Measurements from ENCODE around the gene UACA. TPM values are rescaled to one million over a fixed set of nuclear protein-coding genes. Genes with fewer than 3 reads are reported as not detected.
"Not testable (repeated sequence)": the region's sequence is repeated elsewhere in the genome, so short reads cannot be mapped to it uniquely, and the experiment has no call there.

The UACA gene
- total RNA-seq, 1 donor from 2014 or later: 100 TPM

GRCh38 chr15:70753101-70753829, 10.1 kb downstream of the UACA start:
- peaks cover 24 to 47% (median 44%) of the 10 kb centered on the region in 3 donors for H3K4me1 ChIP-seq (ENCODE audit: control insufficient read depth in 3 of 3, insufficient read depth in 3 of 3, low read length in 3 of 3)
- H3K9ac ChIP-seq (ENCODE audit: low read depth in 1 of 3, low read length in 3 of 3): no peak overlapping the region
- H3K9me3 ChIP-seq (ENCODE audit: control insufficient read depth in 3 of 3, low read length in 3 of 3): no peaks in the 10 kb centered on the region
- no peaks in the 10 kb centered on the region for H3K27me3 ChIP-seq (ENCODE audit: control insufficient read depth in 3 of 3, insufficient read depth in 3 of 3, low read length in 3 of 3)
- peak overlapping the region; percentile 5 for H3K27ac ChIP-seq (ENCODE audit: low read depth, low read length)
- no peaks in the 10 kb centered on the region for H3K36me3 ChIP-seq (ENCODE audit: control insufficient read depth in 3 of 3, insufficient read depth in 3 of 3, low read length in 3 of 3)
- H3K4me3 ChIP-seq (ENCODE audit: low read length in 3 of 3): no peak overlapping the region

- no peaks in the 10 kb centered on the region for H3K27me3 ChIP-seq (ENCODE audit: control insufficient read depth in 3 of 3, insufficient read depth in 3 of 3, low read length in 3 of 3)
- H3K27ac ChIP-seq (ENCODE audit: low read depth, low read length): peak overlapping the region; percentile 5
- peaks cover 24 to 42% (median 40%) of the 10 kb centered on the region in 3 donors for H3K4me1 ChIP-seq (ENCODE audit: control insufficient read depth in 3 of 3, insufficient read depth in 3 of 3, low read length in 3 of 3)
- no peak overlapping the region for H3K9ac ChIP-seq (ENCODE audit: low read depth in 1 of 3, low read length in 3 of 3)
- no peak overlapping the region for H3K4me3 ChIP-seq (ENCODE audit: low read length in 3 of 3)
- no peaks in the 10 kb centered on the region for H3K36me3 ChIP-seq (ENCODE audit: control insufficient read depth in 3 of 3, insufficient read depth in 3 of 3, low read length in 3 of 3)
- H3K9me3 ChIP-seq (ENCODE audit: control insufficient read depth in 3 of 3, low read length in 3 of 3): no peaks in the 10 kb centered on the region
Observed at GRCh38 chr15:70752193-70752635, 11.1 kb downstream of the UACA start.

- no peaks in the 10 kb centered on the region for H3K27me3 ChIP-seq (ENCODE audit: control insufficient read depth in 3 of 3, insufficient read depth in 3 of 3, low read length in 3 of 3)
- H3K4me3 ChIP-seq (ENCODE audit: low read length in 3 of 3): no peak overlapping the region
- H3K36me3 ChIP-seq (ENCODE audit: control insufficient read depth in 3 of 3, insufficient read depth in 3 of 3, low read length in 3 of 3): no peaks in the 10 kb centered on the region
- peaks cover 24 to 42% (median 40%) of the 10 kb centered on the region in 3 donors for H3K4me1 ChIP-seq (ENCODE audit: control insufficient read depth in 3 of 3, insufficient read depth in 3 of 3, low read length in 3 of 3)
- H3K27ac ChIP-seq (ENCODE audit: low read depth, low read length): peak overlapping the region; percentile 36
- no peak overlapping the region for H3K9ac ChIP-seq (ENCODE audit: low read depth in 1 of 3, low read length in 3 of 3)
- H3K9me3 ChIP-seq (ENCODE audit: control insufficient read depth in 3 of 3, low read length in 3 of 3): no peaks in the 10 kb centered on the region
Observed at GRCh38 chr15:70750203-70750869, 13.0 kb downstream of the UACA start.

- H3K27ac ChIP-seq (ENCODE audit: low read depth, low read length): no peak overlapping the region
- peak overlapping the region in 1 of 3 donors; percentile 47 for H3K9ac ChIP-seq (ENCODE audit: low read depth in 1 of 3, low read length in 3 of 3)
- H3K9me3 ChIP-seq (ENCODE audit: control insufficient read depth in 3 of 3, low read length in 3 of 3): no peaks in the 10 kb centered on the region
- no peaks in the 10 kb centered on the region for H3K27me3 ChIP-seq (ENCODE audit: control insufficient read depth in 3 of 3, insufficient read depth in 3 of 3, low read length in 3 of 3)
- H3K4me3 ChIP-seq (ENCODE audit: low read length in 3 of 3): peak overlapping the region; percentile 7 to 35 (median 11)
- no peaks in the 10 kb centered on the region for H3K36me3 ChIP-seq (ENCODE audit: control insufficient read depth in 3 of 3, insufficient read depth in 3 of 3, low read length in 3 of 3)
- peaks cover 22 to 46% (median 41%) of the 10 kb centered on the region in 3 donors for H3K4me1 ChIP-seq (ENCODE audit: control insufficient read depth in 3 of 3, insufficient read depth in 3 of 3, low read length in 3 of 3)
Observed at GRCh38 chr15:70748281-70748747, 15.0 kb downstream of the UACA start.

GRCh38 chr15:70746598-70746997, 16.8 kb downstream of the UACA start:
- not testable (repeated sequence) for H3K27me3 ChIP-seq (ENCODE audit: control insufficient read depth in 3 of 3, insufficient read depth in 3 of 3, low read length in 3 of 3); H3K36me3 ChIP-seq (ENCODE audit: control insufficient read depth in 3 of 3, insufficient read depth in 3 of 3, low read length in 3 of 3)
- H3K4me1 ChIP-seq (ENCODE audit: control insufficient read depth in 3 of 3, insufficient read depth in 3 of 3, low read length in 3 of 3): peaks cover 34 to 48% (median 39%) of the 10 kb centered on the region in 3 donors

GRCh38 chr15:70742928-70743327, 20.4 kb downstream of the UACA start:
- H3K9me3 ChIP-seq (ENCODE audit: control insufficient read depth in 3 of 3, low read length in 3 of 3): no peaks in the 10 kb centered on the region
- peak overlapping the region; percentile 77 to 84 (median 80) for H3K9ac ChIP-seq (ENCODE audit: low read depth in 1 of 3, low read length in 3 of 3)
- peaks cover 27 to 36% (median 30%) of the 10 kb centered on the region in 3 donors for H3K4me1 ChIP-seq (ENCODE audit: control insufficient read depth in 3 of 3, insufficient read depth in 3 of 3, low read length in 3 of 3)
- peak overlapping the region; percentile 91 for H3K27ac ChIP-seq (ENCODE audit: low read depth, low read length)
- H3K27me3 ChIP-seq (ENCODE audit: control insufficient read depth in 3 of 3, insufficient read depth in 3 of 3, low read length in 3 of 3): no peaks in the 10 kb centered on the region
- no peaks in the 10 kb centered on the region for H3K36me3 ChIP-seq (ENCODE audit: control insufficient read depth in 3 of 3, insufficient read depth in 3 of 3, low read length in 3 of 3)
- H3K4me3 ChIP-seq (ENCODE audit: low read length in 3 of 3): peak overlapping the region; percentile 0 to 84 (median 24)

More at GRCh38 chr15:70746598-70746997, 16.8 kb downstream of the UACA start:
- H3K27ac ChIP-seq (ENCODE audit: low read depth, low read length); H3K4me3 ChIP-seq (ENCODE audit: low read length in 3 of 3); H3K9me3 ChIP-seq (ENCODE audit: control insufficient read depth in 3 of 3, low read length in 3 of 3); H3K9ac ChIP-seq (ENCODE audit: low read depth in 1 of 3, low read length in 3 of 3): not testable (repeated sequence)

GRCh38 chr15:70741677-70742293, 21.6 kb downstream of the UACA start:
- peak overlapping the region; percentile 54 for H3K27ac ChIP-seq (ENCODE audit: low read depth, low read length)
- peak overlapping the region in 1 of 3 donors; percentile 30 for H3K9ac ChIP-seq (ENCODE audit: low read depth in 1 of 3, low read length in 3 of 3)
- H3K9me3 ChIP-seq (ENCODE audit: control insufficient read depth in 3 of 3, low read length in 3 of 3): no peaks in the 10 kb centered on the region
- H3K27me3 ChIP-seq (ENCODE audit: control insufficient read depth in 3 of 3, insufficient read depth in 3 of 3, low read length in 3 of 3): no peaks in the 10 kb centered on the region
- H3K36me3 ChIP-seq (ENCODE audit: control insufficient read depth in 3 of 3, insufficient read depth in 3 of 3, low read length in 3 of 3): no peaks in the 10 kb centered on the region
- peaks cover 27 to 38% (median 29%) of the 10 kb centered on the region in 3 donors for H3K4me1 ChIP-seq (ENCODE audit: control insufficient read depth in 3 of 3, insufficient read depth in 3 of 3, low read length in 3 of 3)
- peak overlapping the region in 2 of 3 donors; percentile 8 to 32 for H3K4me3 ChIP-seq (ENCODE audit: low read length in 3 of 3)

GRCh38 chr15:70741107-70741531, 22.2 kb downstream of the UACA start:
- H3K4me3 ChIP-seq (ENCODE audit: low read length in 3 of 3): peak overlapping the region in 2 of 3 donors; percentile 1 to 8
- peaks cover 27 to 38% (median 31%) of the 10 kb centered on the region in 3 donors for H3K4me1 ChIP-seq (ENCODE audit: control insufficient read depth in 3 of 3, insufficient read depth in 3 of 3, low read length in 3 of 3)
- no peaks in the 10 kb centered on the region for H3K9me3 ChIP-seq (ENCODE audit: control insufficient read depth in 3 of 3, low read length in 3 of 3)
- no peaks in the 10 kb centered on the region for H3K27me3 ChIP-seq (ENCODE audit: control insufficient read depth in 3 of 3, insufficient read depth in 3 of 3, low read length in 3 of 3)
- peak overlapping the region; percentile 54 for H3K27ac ChIP-seq (ENCODE audit: low read depth, low read length)
- H3K9ac ChIP-seq (ENCODE audit: low read depth in 1 of 3, low read length in 3 of 3): peak overlapping the region; percentile 25 to 52 (median 30)
- no peaks in the 10 kb centered on the region for H3K36me3 ChIP-seq (ENCODE audit: control insufficient read depth in 3 of 3, insufficient read depth in 3 of 3, low read length in 3 of 3)

GRCh38 chr15:70735040-70735439, 28.3 kb downstream of the UACA start:
- H3K4me3 ChIP-seq (ENCODE audit: low read length in 3 of 3); H3K4me1 ChIP-seq (ENCODE audit: control insufficient read depth in 3 of 3, insufficient read depth in 3 of 3, low read length in 3 of 3); H3K36me3 ChIP-seq (ENCODE audit: control insufficient read depth in 3 of 3, insufficient read depth in 3 of 3, low read length in 3 of 3); H3K9me3 ChIP-seq (ENCODE audit: control insufficient read depth in 3 of 3, low read length in 3 of 3); H3K27ac ChIP-seq (ENCODE audit: low read depth, low read length); H3K9ac ChIP-seq (ENCODE audit: low read depth in 1 of 3, low read length in 3 of 3); H3K27me3 ChIP-seq (ENCODE audit: control insufficient read depth in 3 of 3, insufficient read depth in 3 of 3, low read length in 3 of 3): not testable (repeated sequence)
